Heart left ventricle (tissue), 16 donors: ENCODE measurements around the gene TADA3. TPM values are rescaled to one million over a fixed set of nuclear protein-coding genes. Genes with fewer than 3 reads are reported as not detected.

Experiments
- ATAC-seq, 4 donors: fragments of 200-7000 bp; cut with Tn5 transposase; one replicate each; pipeline ENCODE4 v1.9.1; 2020 to 2022; ENCODE audit warnings: moderate library complexity in 4 of 4, mild to moderate bottlenecking in 3 of 4, moderate number of reproducible peaks in 1 of 4
- DNase-seq, 5 donors: peaks; one replicate each; pipeline ENCODE4 v3.0.0-alpha.2; 2020
- H3K27ac ChIP-seq, 12 donors: fragments of 200-600 bp; sonication (generic) in 4 of 12; one replicate each; pipeline versions ENCODE4 v1.5.0 to v1.8.0; 2016 to 2022; ENCODE audit warnings: mild to moderate bottlenecking in 2 of 12
- H3K27me3 ChIP-seq, 9 donors: fragments of 200-600 bp; sonication (generic) in 2 of 9; one replicate each; pipeline versions ENCODE4 v1.5.1 to v1.8.0; 2016 to 2022; ENCODE audit warnings: mild to moderate bottlenecking in 3 of 9
- H3K36me3 ChIP-seq, 9 donors: fragments of 200-600 bp; sonication (generic) in 2 of 9; one replicate each; pipeline versions ENCODE4 v1.5.0 to v1.8.0; 2018 to 2022; ENCODE audit warnings: mild to moderate bottlenecking in 2 of 9
- H3K4me1 ChIP-seq, 12 donors: fragments of 200-600 bp; sonication (generic) in 4 of 12; one replicate each; pipeline versions ENCODE4 v1.5.0 to v1.8.0; 2016 to 2022; ENCODE audit warnings: mild to moderate bottlenecking in 3 of 12
- H3K4me3 ChIP-seq, 12 donors: fragments of 200-600 bp; sonication (generic) in 4 of 12; one replicate each; pipeline versions ENCODE4 v1.5.0 to v1.8.0; 2017 to 2022; ENCODE audit warnings: mild to moderate bottlenecking in 9 of 12, moderate library complexity in 4 of 12
- H3K9me3 ChIP-seq, 12 donors: fragments of 200-600 bp; sonication (generic) in 4 of 12; one replicate each; pipeline versions ENCODE4 v1.5.0 to v1.8.0; 2016 to 2022; ENCODE audit warnings: mild to moderate bottlenecking in 1 of 12
- CTCF ChIP-seq, 12 donors: fragments of 200-600 bp; sonication (generic) in 4 of 12; IDR thresholded peaks; one replicate each; pipeline versions ENCODE4 v1.5.0 to v1.8.0; 2018 to 2022; ENCODE audit warnings: antibody characterized with exemption in 12 of 12, mild to moderate bottlenecking in 5 of 12
- POLR2A ChIP-seq, 2 donors: fragments of 450-650 bp; IDR thresholded peaks; one replicate each; pipeline ENCODE4 v1.6.1; 2017; ENCODE audit warnings: antibody characterized with exemption in 2 of 2, mild to moderate bottlenecking in 2 of 2, moderate library complexity in 2 of 2
- WGBS, 4 donors: extraction: QIAGEN DNeasy Blood & Tissue Kit in 2 of 4; methylation state at CpG; one replicate each; pipeline versions ENCODE4 v1.1.5 to v1.1.7; 2013 to 2018; 5-methylcytosine and 5-hydroxymethylcytosine counted together
- intact Hi-C, 10 donors: fragments of 100-400 bp; cut with DNase I; formaldehyde crosslinking; loops; one replicate each; pipeline versions ENCODE4 v1.11.1 to v1.14.2; 2022
- polyA plus RNA-seq, 2 donors: library from polyadenylated mRNA; stranded (reverse); fragments of 200-250 nt; gene quantifications; one replicate each; pipeline ENCODE4 v1.2.3, GENCODE V29; 2013
- total RNA-seq, 9 donors: library from RNA; depleted of rRNA in 2 of 9; stranded (reverse); fragments of >200 nt in 2 of 9; fragmentation: NEBNext Ultra II Directional in 3 of 9; extraction: Animal tissue kit (Norgen Biotek cat#: 25700) in 3 of 9; gene quantifications; one replicate each; pipeline versions ENCODE4 v1.1.0 to v1.2.4, GENCODE V29; 2016 to 2023
- donor health status: ischemic (EF 13 %, LVEDD 7.1; RV severe dilation, severe dysfunction).
- donor health status: healthy with polysubstance abuse.
- donor health status: DM: no; HTN: yes; CAD: no.
- donor health status: DM: no; HTN: no; CAD: no.
- donor health status: ischemic (EF 25% LVEDD 6.9; RV normal size, moderate dysfunction).
- donor health status: ischemic (EF 25% LVEDD 5.7; RV mildly dilated, moderate dysfunction).
- donor health status: healthy.
- donor health status: DM: yes; HTN: yes; CAD: no.
- donor health status: ischemic (EF 35%, LVEDD 5.7; RV mildly dilated, moderate dysfunction).
- donor health status: nonischemic (EF 11% LVEDD 7.7; RV severe dilation, severe dysfunction).
- donor health status: DM: yes; HTN: yes; CAD: no.
- donor health status: PGD.
- donor health status: ischemic (EF 29% LVEDD 5.4; RV normal size, mild dysfunction).
- donor health status: nonischemic (EF 23%, LVEDD 6.1; RV moderate dilation, normal function).

The TADA3 gene
- total and polyA plus RNA-seq, 11 donors = 32.8 to 61.5 (median 45.9) TPM

GRCh38 chr3:9731206-9732079 is 60.8 kb downstream of the TADA3 start, which contains the start of gene BRPF1:
TSS of gene BRPF1 (plus strand) at chr3:9731735. CDS start at chr3:9734141, 2,406 bp downstream.
- Histone ChIP-seq H3K4me3 (peak within 1 kb of the TSS; percentile 82 to 100 (median 98)), H3K4me1 (peaks cover 9 to 52% (median 24%) of the 10 kb centered on the region in 12 donors), H3K27me3 (no peaks in the 10 kb centered on the region), H3K9me3 (no peaks in the 10 kb centered on the region), H3K36me3 (peaks cover 0 to 27% (median 23%) of the 10 kb centered on the region in 9 donors), H3K27ac (peak within 1 kb of the TSS; percentile 91 to 100 (median 97))
- intact Hi-C loops = loop anchor here in 7 of 10 donors (1.0 to 10.0 kb wide), 7 partner anchors 18 to 229 kb away; partner anchors contain the start of genes ARPC4 (in 4 of the 7), OGG1 (in 4 of the 7) and TADA3 (in 4 of the 7)
- ATAC-seq (peak; percentile 99 to 100 (median 99)), DNase-seq (peak; percentile 99 to 100 (median 100))
- WGBS, 4 donors = 0 to 1% (median 0%) methylated on average over 44 to 88 of the region's 88 CpGs
- peak in 5 of 12 donors; percentile 8 to 28 (median 21) for TF ChIP-seq CTCF (IDR thresholded peaks at IDR 0.05)
- TF ChIP-seq POLR2A (IDR thresholded peaks at IDR 0.05) = peak in 1 of 2 donors; percentile 61

GRCh38 chr3:9730657-9731205 is 61.5 kb downstream of the TADA3 start:
- no peaks in the 10 kb centered on the region for H3K9me3 ChIP-seq
- H3K27ac ChIP-seq = peak overlapping the region in 11 of 12 donors; percentile 91 to 100 (median 97)
- intact Hi-C loops = loop anchor here in 7 of 10 donors (1.0 to 10.0 kb wide), 7 partner anchors 19 to 228 kb away; partner anchors contain the start of genes ARPC4 (in 4 of the 7), OGG1 (in 4 of the 7) and TADA3 (in 4 of the 7)
- TF ChIP-seq POLR2A (IDR thresholded peaks at IDR 0.05) (no peak), CTCF (IDR thresholded peaks at IDR 0.05) (no peak)
- peak; percentile 63 to 77 (median 75) for ATAC-seq
- no peak for DNase-seq
- WGBS, 4 donors = 3 to 4% (median 3%) methylated on average over 16 to 17 of the region's 17 CpGs
- H3K4me1 ChIP-seq = peaks cover 9 to 52% (median 23%) of the 10 kb centered on the region in 12 donors
- peak overlapping the region; percentile 30 to 100 (median 92) for H3K4me3 ChIP-seq
- H3K36me3 ChIP-seq = peaks cover 0 to 20% (median 16%) of the 10 kb centered on the region in 9 donors
- no peaks in the 10 kb centered on the region for H3K27me3 ChIP-seq

Other genes starting within 250 kb of the TADA3 start
- under 1 TPM in 1 of 9 donors, not detected in 8; 0.08 TPM for gene LHFPL4, start 238.7 kb downstream of the TADA3 start, total RNA-seq
- not detected for gene LHFPL4, start 238.7 kb downstream of the TADA3 start, polyA plus RNA-seq
- gene MTMR14, start 143.0 kb downstream of the TADA3 start, total RNA-seq = 10 to 100 TPM; 31.6 to 93.7 (median 46.3) TPM
- 10 to 100 TPM; 34.1 to 37.7 TPM for gene MTMR14, start 143.0 kb downstream of the TADA3 start, polyA plus RNA-seq
- gene CPNE9, start 88.6 kb downstream of the TADA3 start, total RNA-seq = not detected
- gene CPNE9, start 88.6 kb downstream of the TADA3 start, polyA plus RNA-seq = under 1 TPM in 1 of 2 donors, not detected in 1; 0.04 TPM
- 10 to 100 TPM in 6 of 9 donors, 1 to 10 TPM in 3; 9.0 to 17.8 (median 10.6) TPM for gene BRPF1, start 60.7 kb downstream of the TADA3 start, total RNA-seq
- gene BRPF1, start 60.7 kb downstream of the TADA3 start, polyA plus RNA-seq = 10 to 100 TPM in 1 of 2 donors, 1 to 10 TPM in 1; 5.5 to 12.0 TPM
- gene OGG1, start 42.5 kb downstream of the TADA3 start, total RNA-seq = 10 to 100 TPM in 2 of 9 donors, 1 to 10 TPM in 7; 6.2 to 14.8 (median 8.3) TPM
- 10 to 100 TPM in 1 of 2 donors, 1 to 10 TPM in 1; 9.8 to 12.2 TPM for gene OGG1, start 42.5 kb downstream of the TADA3 start, polyA plus RNA-seq
- gene CAMK1, start 22.5 kb downstream of the TADA3 start, total RNA-seq = 10 to 100 TPM in 7 of 9 donors, 1 to 10 TPM in 2; 9.7 to 26.3 (median 14.7) TPM
- gene CAMK1, start 22.5 kb downstream of the TADA3 start, polyA plus RNA-seq = 10 to 100 TPM; 13.8 to 17.5 TPM
- 100 to 1,000 TPM in 1 of 9 donors, 10 to 100 TPM in 8; 48.8 to 147 (median 79.7) TPM for gene ARPC4, start 609 bp upstream of the TADA3 start, total RNA-seq
- 100 to 1,000 TPM in 1 of 2 donors, 10 to 100 TPM in 1; 30.0 to 151 TPM for gene ARPC4, start 609 bp upstream of the TADA3 start, polyA plus RNA-seq
- gene TTLL3, start 17.8 kb upstream of the TADA3 start, total RNA-seq = 10 to 100 TPM in 5 of 9 donors, 1 to 10 TPM in 4; 7.0 to 30.3 (median 11.8) TPM
- 10 to 100 TPM in 1 of 2 donors, 1 to 10 TPM in 1; 4.7 to 17.3 TPM for gene TTLL3, start 17.8 kb upstream of the TADA3 start, polyA plus RNA-seq
- gene RPUSD3, start 51.5 kb upstream of the TADA3 start, total RNA-seq = 10 to 100 TPM; 25.8 to 68.6 (median 31.1) TPM
- gene RPUSD3, start 51.5 kb upstream of the TADA3 start, polyA plus RNA-seq = 10 to 100 TPM; 41.1 to 43.5 TPM
- 10 to 100 TPM in 2 of 9 donors, 1 to 10 TPM in 4, under 1 TPM in 1, not detected in 2; 0.72 to 59.0 (median 1.6) TPM for gene CIDEC, start 87.8 kb upstream of the TADA3 start, total RNA-seq
- gene CIDEC, start 87.8 kb upstream of the TADA3 start, polyA plus RNA-seq = 10 to 100 TPM in 1 of 2 donors, 1 to 10 TPM in 1; 4.0 to 17.5 TPM
- gene JAGN1, start 98.1 kb upstream of the TADA3 start, total RNA-seq = 10 to 100 TPM; 15.1 to 40.3 (median 21.2) TPM
- gene JAGN1, start 98.1 kb upstream of the TADA3 start, polyA plus RNA-seq = 10 to 100 TPM; 20.8 to 77.3 TPM
- gene IL17RE, start 110.4 kb upstream of the TADA3 start, total RNA-seq = 1 to 10 TPM in 4 of 9 donors, under 1 TPM in 5; 0.65 to 6.9 (median 0.79) TPM
- 1 to 10 TPM in 1 of 2 donors, under 1 TPM in 1; 0.95 to 1.3 TPM for gene IL17RE, start 110.4 kb upstream of the TADA3 start, polyA plus RNA-seq
- 10 to 100 TPM; 20.6 to 45.3 (median 29.2) TPM for gene IL17RC, start 124.6 kb upstream of the TADA3 start, total RNA-seq
- gene IL17RC, start 124.6 kb upstream of the TADA3 start, polyA plus RNA-seq = 10 to 100 TPM; 34.7 to 42.1 TPM
- 10 to 100 TPM; 45.9 to 77.8 (median 60.6) TPM for gene CRELD1, start 141.4 kb upstream of the TADA3 start, total RNA-seq
- 10 to 100 TPM; 61.8 to 71.8 TPM for gene CRELD1, start 141.4 kb upstream of the TADA3 start, polyA plus RNA-seq
- 1 to 10 TPM in 4 of 9 donors, under 1 TPM in 5; 0.39 to 2.3 (median 0.81) TPM for gene PRRT3, start 159.9 kb upstream of the TADA3 start, total RNA-seq
- gene PRRT3, start 159.9 kb upstream of the TADA3 start, polyA plus RNA-seq = under 1 TPM; 0.44 to 0.46 TPM
- 100 to 1,000 TPM in 2 of 9 donors, 10 to 100 TPM in 7; 54.9 to 109 (median 74.7) TPM for gene EMC3, start 194.4 kb upstream of the TADA3 start, total RNA-seq
- 100 to 1,000 TPM in 1 of 2 donors, 10 to 100 TPM in 1; 41.8 to 164 TPM for gene EMC3, start 194.4 kb upstream of the TADA3 start, polyA plus RNA-seq
- gene FANCD2, start 234.0 kb upstream of the TADA3 start, total RNA-seq = 1 to 10 TPM in 4 of 9 donors, under 1 TPM in 5; 0.12 to 4.4 (median 0.97) TPM
- under 1 TPM; 0.62 to 0.80 TPM for gene FANCD2, start 234.0 kb upstream of the TADA3 start, polyA plus RNA-seq